Left colon (tissue), 2 donors: ENCODE data around the gene RASAL1. TPM values are rescaled to one million over a fixed set of nuclear protein-coding genes. Genes with fewer than 3 reads are reported as not detected.
"Not testable (repeated sequence)": the region's sequence is repeated elsewhere in the genome, so short reads cannot be mapped to it uniquely, and the experiment has no call there.

Experiments
- ATAC-seq: fragments of 200-7000 bp; cut with Tn5 transposase; one replicate; pipeline ENCODE4 v1.9.1; 2020; ENCODE audit warnings: mild to moderate bottlenecking, moderate library complexity
- DNase-seq, 2 donors: peaks; one replicate each; pipeline ENCODE4 v3.0.0-alpha.2; 2020
- intact Hi-C, 2 donors: fragments of 100-400 bp; cut with DNase I in 1 of 2; cut with micrococcal nuclease in 1 of 2; formaldehyde crosslinking; loops; one replicate each; pipeline versions ENCODE4 v1.11.2 to v1.14.0; 2022; cut with DNase I, micrococcal nuclease
- total RNA-seq, 2 donors: library from RNA; stranded (reverse); fragmentation: NEBNext Ultra II Directional; extraction: Animal tissue kit (Norgen Biotek cat#: 25700); gene quantifications; one replicate each; pipeline ENCODE4 v1.2.1, GENCODE V29; 2021
- donor health status: DM: no; HTN: no; CAD: no.
- donor health status: DM: yes; HTN: yes; CAD: no.

The RASAL1 gene
- total RNA-seq, 2 donors from 2014 or later: 9.0 to 14.1 TPM

- no peak for ATAC-seq
Observed at GRCh38 chr12:113145720-113146551, 10.4 kb upstream of the RASAL1 start.

GRCh38 chr12:113144806-113145205, 9.2 kb upstream of the RASAL1 start:
- intact Hi-C loops: no loop called here
- DNase-seq (no peak), ATAC-seq (no peak)

More at GRCh38 chr12:113145720-113146551, 10.4 kb upstream of the RASAL1 start:
- no peak for DNase-seq
- intact Hi-C loops: no loop called here

- DNase-seq (no peak), ATAC-seq (no peak)
- intact Hi-C loops: no loop called here
Observed at GRCh38 chr12:113143959-113144358, 8.4 kb upstream of the RASAL1 start.

- DNase-seq: no peak
- ATAC-seq: peak; percentile 44
- intact Hi-C loops: no loop called here
Observed at GRCh38 chr12:113142886-113143332, 7.3 kb upstream of the RASAL1 start.

GRCh38 chr12:113142173-113142885, 6.8 kb upstream of the RASAL1 start:
- DNase-seq (peak; percentile 66 to 83), ATAC-seq (peak; percentile 84)
- intact Hi-C loops: no loop called here

GRCh38 chr12:113141716-113142115, 6.2 kb upstream of the RASAL1 start:
- DNase-seq: peak in 1 of 2 donors; percentile 11
- intact Hi-C loops, ATAC-seq: not testable (repeated sequence)

- DNase-seq (peak in 1 of 2 donors; percentile 20), ATAC-seq (no peak)
- intact Hi-C loops: no loop called here
Observed at GRCh38 chr12:113140706-113141105, 5.1 kb upstream of the RASAL1 start.

GRCh38 chr12:113138826-113139225, 3.3 kb upstream of the RASAL1 start:
- ATAC-seq (no peak), DNase-seq (peak in 1 of 2 donors; percentile 19)
- intact Hi-C loops: no loop called here

- intact Hi-C loops: no loop called here
- ATAC-seq: no peak
- DNase-seq: peak in 1 of 2 donors; percentile 2
Observed at GRCh38 chr12:113137861-113138783, 2.6 kb upstream of the RASAL1 start.

- intact Hi-C loops: no loop called here
- DNase-seq: peak; percentile 84 to 91
- ATAC-seq: peak; percentile 83
Observed at GRCh38 chr12:113136990-113137511, 1.5 kb upstream of the RASAL1 start.

GRCh38 chr12:113136128-113136989, 798 bp upstream of the RASAL1 start:
- peak; percentile 56 to 72 for DNase-seq
- intact Hi-C loops: no loop called here
- peak; percentile 45 for ATAC-seq

- DNase-seq: no peak
- intact Hi-C loops: no loop called here
- ATAC-seq: no peak
Observed at GRCh38 chr12:113134521-113134951, 1.0 kb downstream of the RASAL1 start.

- no peak for DNase-seq
- intact Hi-C loops: no loop called here
- no peak for ATAC-seq
Observed at GRCh38 chr12:113134071-113134470, 1.5 kb downstream of the RASAL1 start.

- ATAC-seq (no peak), DNase-seq (no peak)
- intact Hi-C loops: no loop called here
Observed at GRCh38 chr12:113133666-113134065, 1.9 kb downstream of the RASAL1 start.

GRCh38 chr12:113133036-113133435, 2.5 kb downstream of the RASAL1 start:
- ATAC-seq: no peak
- no peak for DNase-seq
- intact Hi-C loops: no loop called here

GRCh38 chr12:113131556-113131955, 4.0 kb downstream of the RASAL1 start:
- intact Hi-C loops: no loop called here
- ATAC-seq: no peak

GRCh38 chr12:113130457-113131135, 5.0 kb downstream of the RASAL1 start:
- intact Hi-C loops: no loop called here
- no peak for DNase-seq
- no peak for ATAC-seq

More at GRCh38 chr12:113131556-113131955, 4.0 kb downstream of the RASAL1 start:
- DNase-seq: no peak
